ENCODE measurements around the gene ZNF429.
A peak's percentile ranks its signal among the peaks of the same experiment; 100 is the strongest.
"Not testable (repeated sequence)": the region's sequence is repeated elsewhere in the genome, so short reads cannot be mapped to it uniquely, and the experiment has no call there.

The ZNF429 gene

GRCh38 chr19:21519488-21519887 lies 14.1 kb downstream of the ZNF429 start:
- no peak for FAIRE-seq

- FAIRE-seq = no peak
Measured at GRCh38 chr19:21532904-21533303, 27.5 kb downstream of the ZNF429 start.

DNA sequence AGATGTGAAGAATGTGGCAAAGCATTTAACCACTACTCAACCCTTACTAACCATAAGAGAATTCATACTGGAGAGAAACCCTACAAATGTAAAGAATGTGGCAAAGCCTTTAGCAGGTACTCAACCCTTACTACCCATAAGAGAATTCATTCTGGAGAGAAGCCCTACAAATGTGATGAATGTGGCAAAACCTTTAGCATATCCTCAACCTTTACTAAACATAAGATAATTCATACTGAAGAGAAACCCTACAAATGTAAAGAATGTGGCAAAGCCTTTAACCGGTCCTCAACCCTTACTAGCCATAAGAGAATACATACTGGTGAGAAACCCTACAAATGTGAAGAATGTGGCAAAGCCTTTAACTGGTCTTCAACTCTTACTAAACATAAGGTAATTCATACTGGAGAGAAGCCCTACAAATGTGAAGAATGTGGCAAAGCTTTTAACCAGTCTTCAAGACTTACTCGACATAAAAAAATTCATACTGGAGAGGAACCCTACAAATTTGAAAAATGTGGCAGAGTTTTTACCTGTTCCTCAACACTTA lies 31.4 kb downstream of the ZNF429 start:
- FAIRE-seq = not testable (repeated sequence)

- FAIRE-seq = no peak
Measured at GRCh38 chr19:21559444-21559843, 54.0 kb downstream of the ZNF429 start.

DNA sequence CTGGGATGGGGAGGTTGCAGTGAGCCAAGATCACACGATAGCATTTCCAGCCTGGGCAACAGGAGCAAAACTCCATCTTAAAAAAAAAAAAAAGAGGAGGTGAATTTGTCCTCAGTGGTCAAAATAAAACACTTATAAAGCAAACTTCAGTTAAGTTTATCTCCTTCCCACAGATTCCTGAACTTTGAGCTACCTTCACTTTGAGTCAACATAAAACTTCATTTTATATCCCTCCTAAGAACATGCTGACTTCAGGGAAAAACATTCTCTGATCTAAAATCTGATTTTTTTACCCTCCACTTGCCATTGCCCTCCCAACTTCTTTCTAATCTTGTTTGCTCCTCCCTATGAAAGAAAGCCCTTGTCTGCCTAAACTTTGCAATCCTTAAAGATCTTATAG lies 59.0 kb downstream of the ZNF429 start:
- no peak for FAIRE-seq

GRCh38 chr19:21566073-21566472 lies 60.7 kb downstream of the ZNF429 start:
- no peak for FAIRE-seq

- FAIRE-seq = not testable (repeated sequence)
Measured at GRCh38 chr19:21567806-21568205, 62.4 kb downstream of the ZNF429 start.

DNA sequence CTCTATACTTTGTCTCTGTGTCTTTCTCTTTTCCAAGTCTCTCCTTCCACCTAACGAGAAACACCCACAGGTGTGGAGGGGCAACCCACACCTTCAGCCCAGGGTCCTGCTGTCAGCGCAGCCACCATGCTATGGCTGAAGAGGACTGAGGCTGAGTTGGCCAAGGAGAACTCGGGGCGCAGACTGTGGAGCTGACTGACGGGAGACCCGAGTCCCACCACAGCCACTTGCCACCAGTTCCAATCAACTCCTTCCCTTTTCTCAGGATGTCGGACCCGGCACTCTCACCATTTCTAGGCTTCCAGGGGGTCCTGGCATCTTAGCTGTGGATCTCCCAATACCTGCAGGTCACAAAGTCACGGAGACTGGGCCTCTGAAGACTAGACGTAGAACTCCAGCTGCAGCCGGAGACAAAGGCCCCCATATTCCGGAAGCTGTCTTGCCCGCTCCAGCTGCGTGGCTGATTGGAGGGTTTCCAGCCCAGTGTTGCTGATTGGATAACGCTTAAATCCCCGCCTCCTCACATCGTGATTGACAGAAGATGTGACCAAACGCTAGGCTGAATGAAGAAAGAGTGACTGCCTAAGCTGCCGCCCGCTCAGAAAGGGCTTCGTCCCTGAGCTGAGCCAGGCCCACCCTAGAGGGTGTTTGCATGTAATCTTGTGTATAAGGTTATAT lies 63.6 kb downstream of the ZNF429 start:
- no peak for FAIRE-seq

DNA sequence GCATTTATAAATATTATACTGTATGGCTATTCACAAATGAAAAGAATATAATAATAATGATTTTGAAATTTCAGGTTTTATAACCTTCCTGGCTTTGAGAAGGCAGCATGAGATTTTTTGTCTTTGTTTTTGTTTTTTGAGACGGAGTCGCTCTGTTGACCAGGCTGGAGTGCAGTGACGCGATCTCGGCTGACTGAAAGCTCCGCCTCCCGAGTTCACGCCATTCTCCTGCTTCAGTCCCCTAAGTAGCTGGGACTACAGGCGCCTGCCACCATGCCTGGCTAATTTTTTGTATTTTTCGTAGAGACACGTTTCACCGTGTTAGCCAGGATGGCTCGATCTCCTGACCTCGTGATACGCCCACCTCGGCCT lies 64.1 kb downstream of the ZNF429 start:
- FAIRE-seq = no peak

DNA sequence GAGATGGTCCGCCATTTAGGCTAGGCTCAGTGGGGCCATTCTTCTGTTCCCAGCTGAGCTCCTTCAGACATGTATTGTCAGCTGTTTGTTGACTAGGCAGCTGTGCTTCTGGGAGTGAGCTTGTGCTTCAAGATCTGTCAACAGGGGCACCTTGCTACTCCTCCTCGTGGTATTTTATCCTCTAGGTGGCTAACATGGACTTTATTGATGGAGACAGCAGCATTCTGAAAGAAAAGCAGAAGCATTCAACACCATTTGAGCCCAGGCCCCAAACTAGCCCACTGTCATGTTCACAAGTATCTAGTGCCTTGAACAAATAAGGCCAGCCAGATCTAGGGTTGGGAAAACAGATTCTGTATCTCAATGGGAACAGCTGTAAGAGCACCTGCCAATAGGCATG lies 65.9 kb downstream of the ZNF429 start:
- FAIRE-seq = no peak

DNA sequence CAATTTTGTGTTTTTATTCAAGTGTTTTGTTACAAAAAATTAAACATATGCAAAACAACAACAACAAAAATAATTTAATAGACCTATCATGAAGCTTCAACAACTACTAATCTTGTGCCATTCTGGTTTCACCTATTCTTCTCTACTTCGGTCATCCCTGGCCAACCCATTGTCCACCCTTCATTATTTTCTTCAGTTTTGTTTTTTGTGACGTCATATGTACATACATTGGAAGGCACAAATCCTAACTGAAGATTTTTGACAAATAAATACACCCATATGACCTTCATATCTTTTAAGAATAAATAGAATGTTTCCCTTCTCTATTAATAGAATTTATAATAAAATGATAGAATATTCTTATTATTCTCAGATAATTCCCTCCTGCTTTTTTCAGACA lies 69.2 kb downstream of the ZNF429 start:
- FAIRE-seq = peak; percentile 3

DNA sequence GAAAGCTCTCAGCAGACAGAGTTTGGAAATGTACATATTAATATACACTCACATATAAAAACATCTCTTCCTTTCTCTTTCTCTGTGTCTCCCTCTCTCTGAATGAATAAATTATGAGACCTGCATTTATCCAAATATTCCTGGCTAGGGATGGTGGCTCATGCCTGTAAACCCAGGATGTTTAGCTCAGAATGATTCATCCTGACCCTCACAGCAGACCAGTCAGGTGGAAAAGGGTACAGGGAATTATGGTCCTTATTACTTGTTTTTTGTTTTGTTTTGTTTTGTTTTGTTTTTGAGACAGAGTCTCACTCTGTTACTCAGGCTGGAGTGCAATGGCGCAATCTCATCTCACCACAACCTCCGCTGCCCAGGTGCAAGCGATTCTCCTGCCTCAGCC lies 71.1 kb downstream of the ZNF429 start:
- no peak for FAIRE-seq

DNA sequence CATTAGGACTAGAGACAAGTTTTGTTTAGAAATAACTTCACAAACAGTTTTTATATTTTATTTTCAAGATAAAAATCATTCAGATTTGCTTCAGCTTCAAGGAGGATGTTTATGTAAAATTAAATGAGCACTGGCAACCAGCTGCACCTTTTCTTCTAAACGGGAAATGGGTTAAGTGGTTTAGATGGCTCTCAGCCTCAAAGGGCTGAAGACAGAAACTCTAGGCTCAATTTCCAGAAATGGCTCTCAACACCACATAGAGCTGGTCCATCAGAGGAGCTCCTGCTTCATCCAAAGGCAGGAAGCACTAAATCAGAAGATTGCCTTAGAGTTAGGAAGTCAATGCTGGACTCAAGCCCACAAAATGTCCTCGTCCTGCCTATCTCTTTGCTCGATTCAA lies 74.7 kb downstream of the ZNF429 start:
- FAIRE-seq = no peak

- no peak for FAIRE-seq
Measured at GRCh38 chr19:21580818-21581217, 75.4 kb downstream of the ZNF429 start.

- FAIRE-seq = no peak
Measured at GRCh38 chr19:21581646-21582240, 76.3 kb downstream of the ZNF429 start.

DNA sequence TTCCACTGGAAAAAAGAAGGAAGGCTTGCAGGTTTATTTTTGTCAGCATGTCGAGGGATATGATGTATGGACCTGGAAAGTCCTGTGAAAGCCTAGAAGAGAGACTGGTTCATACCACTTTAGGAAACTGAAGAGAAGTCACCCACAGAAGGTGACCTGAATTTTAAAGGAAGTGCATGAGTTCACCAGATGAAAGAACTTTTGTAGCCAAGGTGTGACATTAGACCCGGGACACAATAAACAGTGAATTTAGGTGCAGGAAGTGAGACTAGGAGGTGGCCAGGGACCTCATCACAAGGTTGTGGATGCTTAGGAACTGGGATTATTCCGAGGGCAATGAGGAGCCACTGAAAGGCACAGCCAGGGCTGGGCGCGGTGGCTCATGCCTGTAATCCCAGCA lies 79.1 kb downstream of the ZNF429 start:
- FAIRE-seq = no peak

DNA sequence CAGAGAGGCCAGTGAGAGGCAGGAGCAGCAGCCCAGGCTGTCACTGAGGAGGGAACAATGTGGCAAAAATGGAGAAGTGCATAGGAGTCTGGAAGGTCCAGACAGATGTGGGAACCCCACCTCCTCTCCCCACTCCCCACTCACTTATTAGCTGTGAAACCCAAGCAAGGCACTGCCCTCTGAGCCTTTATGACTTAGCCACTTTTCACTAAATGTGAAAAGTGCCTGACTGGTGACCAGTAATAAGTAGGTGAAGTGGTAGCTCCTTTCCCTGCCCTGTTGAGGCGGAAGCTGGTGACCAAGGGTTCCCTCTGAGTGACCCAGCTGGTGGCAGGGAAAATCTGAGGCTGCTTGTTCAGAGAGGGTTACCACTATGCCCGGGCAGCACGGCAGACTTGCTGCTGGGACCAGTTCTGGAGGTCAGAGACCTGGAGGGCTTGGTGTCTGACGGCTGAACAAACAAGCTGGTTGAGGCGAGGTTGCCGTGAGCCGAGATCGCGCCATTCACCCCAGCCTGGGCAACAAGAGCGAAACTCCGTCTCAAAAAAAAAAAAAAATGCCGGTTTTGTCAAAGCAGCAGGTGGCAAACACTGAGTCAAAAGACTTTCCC lies 80.0 kb downstream of the ZNF429 start:
- no peak for FAIRE-seq

DNA sequence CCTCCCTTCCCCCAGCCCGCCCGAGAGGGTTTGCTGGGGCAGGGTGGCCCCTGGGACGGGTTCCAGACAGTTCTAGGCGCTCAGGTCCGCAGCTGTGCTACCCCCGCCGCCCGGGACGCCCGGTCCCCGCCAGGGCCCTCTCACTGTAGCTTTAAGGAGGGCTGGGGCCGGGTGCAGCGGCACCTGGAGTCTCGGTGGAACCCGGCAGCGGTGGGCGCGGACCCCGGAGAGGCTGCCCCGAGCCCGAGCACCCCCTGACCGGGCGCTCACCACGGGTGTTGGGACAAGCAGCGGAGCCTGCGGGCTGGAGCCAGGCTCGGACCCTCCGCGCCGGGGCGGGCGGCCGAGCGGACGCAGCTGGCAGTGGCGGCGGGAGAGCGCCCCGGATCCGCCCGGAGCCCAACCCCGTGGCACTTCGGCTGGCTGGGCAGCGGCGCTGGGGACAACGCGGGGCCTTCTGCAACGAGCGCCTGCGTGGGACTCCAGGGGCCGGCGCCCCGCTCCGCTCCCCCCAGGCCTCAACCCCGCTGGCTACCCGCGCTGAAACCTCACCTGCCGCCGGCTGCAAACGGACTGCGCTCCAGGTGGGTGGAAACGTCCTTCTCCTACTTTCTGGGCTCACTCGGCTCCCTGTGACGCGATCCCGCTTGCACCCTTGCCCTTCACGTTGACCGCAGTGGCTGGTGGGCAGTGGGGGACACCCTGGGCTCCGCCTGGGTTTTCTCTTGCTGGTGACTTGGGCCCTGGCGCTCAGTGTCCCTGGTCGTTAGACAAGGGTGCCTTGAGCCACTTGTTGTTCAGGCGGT lies 81.1 kb downstream of the ZNF429 start:
- no peak for FAIRE-seq

GRCh38 chr19:21587117-21587461 lies 81.7 kb downstream of the ZNF429 start:
- FAIRE-seq = no peak

- no peak for FAIRE-seq
Measured at GRCh38 chr19:21587549-21587948, 82.1 kb downstream of the ZNF429 start.

DNA sequence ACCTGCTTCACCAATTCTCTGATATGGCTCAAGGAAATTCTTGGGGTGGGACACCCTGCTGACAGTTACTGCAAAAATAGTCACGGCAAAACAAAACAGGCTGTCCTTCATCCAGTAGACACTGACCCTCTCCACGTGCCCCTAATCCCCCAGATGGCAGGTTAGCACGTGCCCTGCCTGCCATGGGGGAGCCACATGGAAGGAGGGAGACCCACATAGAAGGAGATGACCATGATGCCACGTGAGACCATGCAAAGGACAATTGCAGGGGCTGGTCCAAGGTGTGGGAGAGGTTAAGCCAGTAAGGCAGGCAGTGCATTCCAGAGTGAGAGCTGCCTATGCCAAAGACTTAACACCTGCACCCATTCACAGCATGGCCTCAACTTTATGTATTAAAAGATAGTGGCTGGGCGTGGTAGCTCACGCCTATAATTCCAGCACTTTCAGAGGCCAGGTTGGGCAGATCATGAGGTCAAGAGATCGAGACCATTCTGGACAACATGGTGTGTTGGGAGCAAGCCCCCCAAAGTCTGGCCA lies 82.7 kb downstream of the ZNF429 start:
- no peak for FAIRE-seq

GRCh38 chr19:21590867-21591266 lies 85.5 kb downstream of the ZNF429 start:
- FAIRE-seq = no peak

GRCh38 chr19:21593008-21593481 lies 87.6 kb downstream of the ZNF429 start:
- no peak for FAIRE-seq
